Right cardiac atrium (tissue), 5 donors: ENCODE data around the gene BCAM. TPM values are rescaled to one million over a fixed set of nuclear protein-coding genes. Genes with fewer than 3 reads are reported as not detected.

Source experiments
- polyA plus RNA-seq: library from polyadenylated mRNA; stranded (reverse); fragments of 200-250 nt; gene quantifications from one replicate; pipeline ENCODE4 v1.2.3, GENCODE V29; 2013
- total RNA-seq, 4 donors: library from RNA; stranded (reverse); fragmentation: NEBNext Ultra II Directional; extraction: Animal tissue kit (Norgen Biotek cat#: 25700); gene quantifications; one replicate each; pipeline ENCODE4 v1.2.1, GENCODE V29; 2021
- donor health status: healthy with polysubstance abuse.
- donor health status: DM: no; HTN: yes; CAD: no.
- donor health status: DM: no; HTN: no; CAD: no.
- donor health status: DM: no; HTN: yes; CAD: no; lungs with severe emphysema.
- donor health status: DM: yes; HTN: yes; CAD: no.

Gene BCAM
- total and polyA plus RNA-seq, 5 donors, result 69.9 to 130 (median 89.9) TPM

Other genes starting within 250 kb of the BCAM start
- not detected for gene IGSF23, start 195.5 kb upstream of the BCAM start, total RNA-seq
- not detected for gene IGSF23, start 195.5 kb upstream of the BCAM start, polyA plus RNA-seq
- 10 to 100 TPM; 25.0 to 44.8 (median 33.9) TPM for gene PVR, start 165.2 kb upstream of the BCAM start, total RNA-seq
- 27.3 TPM for gene PVR, start 165.2 kb upstream of the BCAM start, polyA plus RNA-seq
- 1 to 10 TPM; 1.8 to 6.1 (median 2.3) TPM for gene CEACAM19, start 137.6 kb upstream of the BCAM start, total RNA-seq
- gene CEACAM19, start 137.6 kb upstream of the BCAM start, polyA plus RNA-seq, result 4.4 TPM
- gene CEACAM16, start 110.0 kb upstream of the BCAM start, total RNA-seq, result not detected
- gene CEACAM16, start 110.0 kb upstream of the BCAM start, polyA plus RNA-seq, result not detected
- gene BCL3, start 60.4 kb upstream of the BCAM start, total RNA-seq, result 10 to 100 TPM; 14.9 to 39.4 (median 17.9) TPM
- gene BCL3, start 60.4 kb upstream of the BCAM start, polyA plus RNA-seq, result 25.8 TPM
- not detected for gene CBLC, start 31.2 kb upstream of the BCAM start, total RNA-seq
- gene CBLC, start 31.2 kb upstream of the BCAM start, polyA plus RNA-seq, result not detected
- 100 to 1,000 TPM in 1 of 4 donors, 10 to 100 TPM in 3; 47.8 to 106 (median 57.5) TPM for gene NECTIN2, start 37.2 kb downstream of the BCAM start, total RNA-seq
- 44.2 TPM for gene NECTIN2, start 37.2 kb downstream of the BCAM start, polyA plus RNA-seq
- gene TOMM40, start 82.2 kb downstream of the BCAM start, total RNA-seq, result 10 to 100 TPM; 36.7 to 51.4 (median 46.8) TPM
- gene TOMM40, start 82.2 kb downstream of the BCAM start, polyA plus RNA-seq, result 38.5 TPM
- gene APOE, start 96.7 kb downstream of the BCAM start, total RNA-seq, result 10 to 100 TPM; 28.6 to 86.2 (median 82.2) TPM
- gene APOE, start 96.7 kb downstream of the BCAM start, polyA plus RNA-seq, result 109 TPM
- gene APOC1, start 105.5 kb downstream of the BCAM start, total RNA-seq, result 1 to 10 TPM; 3.1 to 10.0 (median 6.2) TPM
- gene APOC1, start 105.5 kb downstream of the BCAM start, polyA plus RNA-seq, result 15.4 TPM
- not detected for gene APOC4, start 133.1 kb downstream of the BCAM start, total RNA-seq
- not detected for gene APOC4, start 133.1 kb downstream of the BCAM start, polyA plus RNA-seq
- gene APOC2, start 136.9 kb downstream of the BCAM start, total RNA-seq, result not detected
- gene APOC2, start 136.9 kb downstream of the BCAM start, polyA plus RNA-seq, result 0.68 TPM
- 100 to 1,000 TPM in 2 of 4 donors, 10 to 100 TPM in 2; 81.4 to 106 (median 93.0) TPM for gene CLPTM1, start 146.3 kb downstream of the BCAM start, total RNA-seq
- 85.7 TPM for gene CLPTM1, start 146.3 kb downstream of the BCAM start, polyA plus RNA-seq
- gene RELB, start 192.4 kb downstream of the BCAM start, total RNA-seq, result 1 to 10 TPM; 2.3 to 6.5 (median 3.3) TPM
- 2.4 TPM for gene RELB, start 192.4 kb downstream of the BCAM start, polyA plus RNA-seq
- 10 to 100 TPM; 34.3 to 36.7 (median 36.1) TPM for gene CLASRP, start 229.9 kb downstream of the BCAM start, total RNA-seq
- gene CLASRP, start 229.9 kb downstream of the BCAM start, polyA plus RNA-seq, result 36.8 TPM